SW480 (cell line): ENCODE measurements around the gene NALCN.

Experiments used
- DNase-seq: peaks from one replicate; pipeline ENCODE4 v3.0.0-alpha.2; 2016; ENCODE audit warnings: low spot score

NALCN gene

GRCh38 chr13:101123028-101123427, 293.3 kb downstream of the NALCN start:
- DNase-seq = no peak

- DNase-seq = no peak
These were observed 294.7 kb downstream of the NALCN start for GRCh38 chr13:101121608-101122007.

GRCh38 chr13:101120007-101120406, 296.3 kb downstream of the NALCN start:
- no peak for DNase-seq

GRCh38 chr13:101116826-101117225, 299.5 kb downstream of the NALCN start:
- no peak for DNase-seq

DNA sequence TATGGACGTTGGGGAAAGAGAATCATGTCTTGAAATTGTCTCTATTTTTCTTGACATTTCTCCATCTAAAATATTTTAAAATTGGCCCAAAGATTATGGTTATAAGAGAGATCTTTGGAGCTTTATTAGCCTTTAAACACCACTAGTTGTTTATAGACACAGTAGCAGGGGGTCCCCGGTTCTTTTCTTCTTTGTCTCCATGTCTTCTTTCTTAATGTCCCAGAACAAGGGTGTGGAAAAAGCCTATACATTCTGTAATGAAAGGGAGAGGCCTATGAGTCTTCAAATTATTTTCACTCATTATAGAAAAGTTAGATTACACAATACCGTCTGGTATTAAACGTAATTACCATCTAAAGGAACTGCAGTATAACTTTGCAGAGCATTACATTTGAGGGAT, 300.0 kb downstream of the NALCN start:
- DNase-seq = no peak

DNA sequence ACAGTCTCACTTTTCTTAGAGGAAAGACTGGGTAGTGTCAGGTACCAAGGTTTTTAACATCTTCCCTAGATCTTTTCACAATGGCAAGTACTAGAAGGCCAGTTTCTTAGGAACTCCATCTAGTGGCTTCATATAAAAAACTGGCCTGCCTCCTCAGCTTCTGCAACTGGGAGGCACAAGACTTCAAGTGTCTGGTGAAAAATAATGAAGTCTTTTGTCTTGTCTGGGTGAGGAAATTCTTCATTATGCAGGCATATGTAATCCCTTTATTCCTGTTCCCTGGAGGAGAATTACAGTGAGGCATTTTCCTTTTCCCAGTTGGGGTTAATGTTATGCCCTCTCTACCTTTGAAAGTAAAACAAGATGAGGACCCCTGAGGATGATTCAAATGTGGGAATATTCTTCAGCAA, 300.5 kb downstream of the NALCN start:
- peak; percentile 11 for DNase-seq

DNA sequence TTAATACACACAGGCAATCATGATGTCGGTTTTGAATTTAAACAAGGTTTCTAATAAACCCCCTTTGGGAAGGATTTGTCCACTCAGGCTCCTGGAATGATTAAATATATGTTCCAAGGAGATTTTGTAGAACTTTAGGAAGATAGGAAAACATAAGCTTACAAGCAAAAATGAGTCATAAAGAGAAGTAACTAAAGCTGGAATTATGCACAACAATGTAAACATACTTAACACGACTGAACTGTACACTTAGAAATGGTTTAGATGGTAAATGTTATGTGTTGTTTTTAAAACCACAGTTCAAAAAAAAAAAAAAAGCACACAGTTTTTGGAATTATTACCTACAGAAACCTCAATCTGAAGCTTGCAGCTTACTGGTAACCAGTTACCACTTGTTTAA, 304.4 kb downstream of the NALCN start:
- DNase-seq = no peak

DNA sequence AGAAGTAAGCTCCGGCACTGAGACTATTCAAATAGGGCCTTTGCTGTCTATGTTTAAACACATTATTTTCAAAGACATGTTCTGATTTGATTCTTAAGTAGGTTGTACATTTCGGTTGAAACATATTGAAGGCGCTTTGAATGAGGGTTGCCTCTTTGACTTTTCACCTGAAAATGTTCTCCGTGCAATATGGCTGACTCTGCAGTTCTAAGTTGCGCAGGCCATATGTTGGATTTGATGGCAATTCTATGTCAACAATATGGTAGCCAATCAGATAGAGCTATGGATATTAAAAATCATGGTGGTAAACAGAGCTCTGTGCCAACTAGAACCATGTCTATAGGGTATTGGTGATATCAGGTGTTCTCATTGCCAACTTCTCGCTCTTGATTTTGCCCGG, 307.3 kb downstream of the NALCN start:
- no peak for DNase-seq

DNA sequence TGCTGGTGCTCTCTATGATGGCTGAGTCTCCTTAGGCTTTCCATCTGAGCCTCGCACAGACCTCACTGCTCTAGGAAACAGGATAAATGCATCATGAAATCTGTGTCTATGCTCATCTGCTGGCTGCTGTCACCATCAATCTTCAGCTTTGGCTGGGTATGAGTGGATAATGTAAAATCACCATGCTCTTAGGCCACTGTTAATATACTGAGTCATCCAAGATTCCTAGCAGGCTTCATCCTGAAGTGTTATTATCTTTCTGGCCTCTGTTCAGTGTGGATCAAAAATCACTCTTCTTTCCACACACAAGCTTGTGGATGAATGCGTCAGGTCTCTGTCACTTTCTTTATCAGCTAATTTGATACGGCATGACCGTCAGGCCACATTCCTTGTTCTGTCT, 317.4 kb downstream of the NALCN start:
- DNase-seq = no peak

DNA sequence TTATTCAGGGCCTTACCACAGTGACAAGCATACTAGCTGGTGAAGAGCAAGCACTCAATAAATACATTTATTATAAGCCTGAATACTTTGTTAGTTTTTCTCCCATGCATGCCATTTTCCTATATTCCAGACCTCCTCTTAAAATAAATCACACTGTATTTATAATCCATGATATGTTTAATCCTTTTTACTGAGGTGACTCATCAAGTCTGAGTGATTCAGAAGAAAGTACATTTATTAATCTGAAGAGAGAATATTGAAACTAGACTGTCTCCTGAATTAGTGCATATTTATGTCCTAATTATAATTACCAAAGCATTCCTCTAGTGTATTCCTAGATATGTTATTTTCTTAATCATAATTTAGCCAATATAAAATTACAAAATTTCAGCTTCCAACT, 323.3 kb downstream of the NALCN start:
- no peak for DNase-seq

DNA sequence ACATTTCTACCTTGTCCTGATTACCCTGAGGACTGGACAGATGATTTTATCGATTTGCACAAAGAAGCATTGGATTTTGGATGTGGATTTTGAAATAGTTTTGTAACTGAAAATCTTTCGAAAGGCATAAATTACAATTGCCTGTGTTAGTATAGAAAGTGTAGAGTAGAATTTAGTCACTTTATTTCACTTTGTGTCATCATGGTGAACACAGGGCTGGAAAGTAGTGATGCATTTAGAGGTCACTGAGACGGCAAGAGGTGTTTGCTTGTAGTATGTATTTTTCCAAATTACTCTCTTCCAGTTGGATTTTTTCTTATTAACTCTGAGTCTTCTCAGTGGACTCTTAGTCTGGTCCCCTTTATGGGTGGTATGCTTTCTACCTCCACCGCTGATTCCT, 326.0 kb downstream of the NALCN start:
- no peak for DNase-seq

GRCh38 chr13:101085551-101085950, 330.8 kb downstream of the NALCN start:
- DNase-seq = no peak

DNA sequence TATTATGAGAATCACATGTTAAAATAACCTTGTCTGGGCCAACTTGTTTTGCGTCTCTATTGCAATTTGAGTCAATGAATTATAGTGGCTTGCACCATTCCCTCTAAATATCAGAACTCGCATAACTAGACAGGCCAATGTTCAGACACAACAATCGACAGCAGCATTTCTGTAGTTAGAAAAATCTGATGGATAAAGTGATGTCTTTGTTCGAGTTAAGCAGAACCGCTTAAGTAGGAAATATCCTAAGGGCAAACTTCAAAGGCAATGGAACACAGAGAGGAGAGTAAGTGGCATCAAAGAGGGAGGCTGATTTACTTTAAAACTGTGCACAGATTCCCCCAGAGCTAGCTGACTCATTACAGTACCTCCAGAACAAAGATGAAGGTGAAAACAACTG, 333.9 kb downstream of the NALCN start:
- DNase-seq = no peak

DNA sequence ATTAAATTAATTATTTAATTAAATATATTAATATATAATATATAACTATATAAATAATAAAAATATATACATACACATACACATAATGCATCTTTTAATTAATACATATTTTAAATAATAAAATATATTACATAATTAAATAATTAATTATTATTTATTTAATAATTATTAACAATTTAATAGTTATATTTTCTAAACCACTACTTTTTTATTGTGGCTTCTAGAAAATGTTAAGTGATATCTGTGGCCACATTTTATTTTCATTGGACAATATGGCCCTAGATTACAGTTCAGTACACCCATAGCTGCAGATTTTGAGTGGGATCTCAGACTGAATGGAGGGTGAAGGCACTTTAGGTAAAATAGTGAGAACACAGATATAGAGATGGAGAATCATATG, 335.7 kb downstream of the NALCN start:
- no peak for DNase-seq

- no peak for DNase-seq
These were observed 351.0 kb downstream of the NALCN start for GRCh38 chr13:101065329-101065728.

GRCh38 chr13:101059793-101060192, 356.5 kb downstream of the NALCN start:
- no peak for DNase-seq

- no peak for DNase-seq
These were observed 357.5 kb downstream of the NALCN start for GRCh38 chr13:101058841-101059240.

DNA sequence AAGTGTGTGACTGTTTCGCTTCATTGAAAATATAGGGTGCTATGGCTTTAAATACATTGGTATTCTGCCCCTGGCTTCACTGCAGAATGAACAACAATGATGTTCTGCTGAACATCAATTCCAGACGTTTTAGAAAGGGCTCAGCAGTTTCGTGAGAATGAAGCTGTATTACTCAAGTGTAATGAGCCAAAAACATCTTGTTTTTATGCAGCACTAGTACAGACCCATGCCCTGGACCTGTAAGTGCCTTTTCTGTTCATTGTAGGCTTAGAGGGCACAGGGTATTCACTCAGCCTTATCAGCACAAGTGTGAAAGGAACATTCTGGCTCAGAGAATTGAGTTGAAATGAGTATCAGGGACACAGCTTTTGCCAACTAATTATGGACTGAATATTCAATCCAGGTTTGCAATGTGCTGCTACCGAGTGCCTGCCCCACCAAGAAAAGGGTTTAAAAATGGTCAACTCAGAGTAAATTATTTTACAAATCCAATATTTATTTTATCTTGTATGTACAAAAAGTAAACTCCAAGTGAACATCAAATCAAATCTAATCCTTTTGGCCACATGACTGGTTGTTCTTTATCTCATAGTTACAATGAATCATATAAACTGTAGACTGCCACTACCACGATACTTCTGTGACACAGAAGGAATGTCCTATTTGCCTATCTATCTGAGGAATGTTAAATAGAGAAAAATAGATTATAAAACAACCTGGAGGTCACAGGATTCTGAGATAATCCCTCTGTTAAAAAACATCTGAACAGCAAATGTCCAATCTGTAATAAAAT, 362.8 kb downstream of the NALCN start:
- DNase-seq = no peak

DNA sequence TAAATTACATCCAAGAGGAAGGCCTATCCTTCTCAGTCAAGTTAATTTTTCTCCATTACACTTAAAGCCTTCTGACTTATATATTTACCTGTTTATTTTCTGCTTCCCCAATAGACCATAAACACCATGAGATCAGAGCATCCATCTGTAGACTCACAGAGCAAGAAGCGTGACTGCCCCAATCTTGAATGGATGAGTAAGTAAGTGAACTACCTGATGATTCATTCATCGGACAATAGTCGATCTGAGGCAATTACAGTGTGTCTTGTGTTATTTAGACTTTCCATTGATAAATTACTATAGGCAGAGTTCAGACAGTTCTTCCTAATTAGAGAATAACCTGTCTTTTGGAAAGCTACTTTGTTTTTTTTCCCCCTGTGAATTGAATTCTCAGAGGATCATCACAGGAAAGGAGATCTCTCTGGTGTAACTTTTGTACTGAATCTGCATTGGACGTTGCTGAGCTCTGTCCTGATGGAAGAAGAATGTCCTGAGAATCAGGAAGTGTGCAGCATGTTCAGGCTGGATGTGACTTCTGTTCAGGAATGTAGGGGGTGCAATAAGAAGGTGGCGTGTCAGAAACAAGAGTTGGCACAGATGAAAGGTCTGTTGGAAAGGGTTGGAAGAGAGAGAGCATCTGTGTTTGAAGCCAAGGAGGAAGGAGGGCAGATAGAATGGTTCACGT, 367.0 kb downstream of the NALCN start:
- no peak for DNase-seq

- DNase-seq = no peak
These were observed 379.8 kb downstream of the NALCN start for GRCh38 chr13:101036546-101036945.

DNA sequence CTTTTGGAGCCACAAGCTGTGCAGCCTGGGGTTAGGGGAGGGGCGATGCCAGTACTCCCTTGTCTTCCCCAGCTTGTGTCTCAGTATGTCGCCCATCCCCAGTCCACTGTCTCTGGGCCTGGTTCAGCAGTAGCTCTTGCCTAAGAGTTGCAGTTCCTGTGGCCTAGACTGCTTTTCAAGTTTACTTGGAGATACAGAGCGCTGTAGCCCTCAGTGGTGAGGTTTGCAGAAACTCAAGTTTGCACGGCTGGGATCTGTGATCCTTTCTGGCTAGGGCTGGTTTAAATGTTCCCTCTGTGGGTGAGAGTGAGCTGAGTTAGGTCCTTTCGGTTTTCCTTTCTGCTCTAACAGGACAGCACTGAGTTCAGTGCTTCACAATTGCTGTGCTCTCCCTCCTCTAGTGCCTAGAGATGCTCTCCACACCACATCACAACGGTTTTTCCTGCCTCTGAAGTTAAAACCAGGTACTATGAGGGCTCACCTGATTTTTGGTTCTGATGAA, 381.1 kb downstream of the NALCN start:
- DNase-seq = no peak

DNA sequence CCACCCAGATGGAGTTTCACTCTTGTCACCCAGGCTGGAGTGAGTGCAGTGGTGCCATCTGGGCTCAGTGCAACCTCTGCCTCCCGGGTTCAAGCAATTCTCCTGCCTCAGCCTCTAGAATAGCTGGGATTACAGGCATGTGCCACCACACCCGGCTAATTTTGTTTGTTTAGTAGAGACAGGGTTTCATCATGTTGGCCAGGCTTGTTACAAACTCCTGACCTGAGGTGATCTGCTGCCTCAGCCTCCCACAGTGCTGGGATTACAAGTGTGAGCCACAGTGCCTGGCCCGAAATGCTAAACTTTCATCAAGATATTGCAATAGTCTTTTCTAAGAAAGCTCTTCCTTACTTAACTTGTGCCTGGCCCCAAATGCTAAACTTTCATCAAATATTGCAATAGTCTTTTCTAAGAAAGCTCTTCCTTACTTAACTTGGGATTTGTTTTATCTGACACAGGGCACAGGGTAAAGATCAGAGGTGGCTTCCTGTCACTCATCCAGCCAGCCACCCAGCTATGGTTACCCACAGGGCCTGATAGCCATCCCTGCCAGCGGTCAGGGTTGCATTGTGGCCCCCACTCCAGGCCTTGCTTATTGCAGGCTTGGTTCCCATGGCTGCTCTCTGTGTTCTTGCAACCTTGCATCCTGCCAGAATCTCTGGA, 389.4 kb downstream of the NALCN start:
- DNase-seq = no peak

GRCh38 chr13:101026328-101026727, 390.0 kb downstream of the NALCN start:
- DNase-seq = no peak
